ENCODE measurements around the gene UBE2I.

GRCh38 chr16:1326946-1327618 lies 17.6 kb downstream of the UBE2I start:
- TF ChIP-seq EGR1 (IDR thresholded peaks at IDR 0.05; ENCODE audit: low read depth) (no peak), EZH2phosphoT487 (IDR thresholded peaks at IDR 0.05; ENCODE audit: borderline replicate concordance) (no peak), CTCF (IDR thresholded peaks at IDR 0.05 in 2 of 3, conservative IDR thresholded peaks at IDR 0.05 in 1 of 3; ENCODE audit: borderline replicate concordance in 1 of 3, insufficient read depth in 1 of 3, low read depth in 2 of 3, low read length in 2 of 3) (no peak), EZH2 (IDR thresholded peaks at IDR 0.05) (no peak)

Data from HCT116 (cell line).